ENCODE data around the gene NOL9. TPM values are rescaled to one million over a fixed set of nuclear protein-coding genes. Genes with fewer than 3 reads are reported as not detected.

Gene NOL9
- total and polyA plus RNA-seq, 9 of the 15 experiments (the other 6 are each of a cell fraction or from before 2014, with no cell fraction given): 5.6 to 76.5 (median 47.3) TPM

GRCh38 chr1:6603238-6603914 lies 49.1 kb upstream of the NOL9 start (continued):
- TF ChIP-seq ZBTB49 (CRISPR knock-in tag; IDR thresholded peaks at IDR 0.05; ENCODE audit: borderline replicate concordance): no peak
- TF ChIP-seq KLF13 (tag; IDR thresholded peaks at IDR 0.05; ENCODE audit: borderline replicate concordance, low read depth): no peak
- no peak for TF ChIP-seq HEY1 (CRISPR knock-in tag; IDR thresholded peaks at IDR 0.05; ENCODE audit: borderline replicate concordance)
- peak; percentile 66; the same call in 1 of the 2 replicates for TF ChIP-seq ZFX (CRISPR knock-in tag; IDR thresholded peaks at IDR 0.05)
- no peak for TF ChIP-seq TCF7 (IDR thresholded peaks at IDR 0.05; ENCODE audit: borderline replicate concordance)
- TF ChIP-seq SFPQ (IDR thresholded peaks at IDR 0.05; ENCODE audit: low read depth, low read length): no peak
- no peak for TF ChIP-seq GATA2 (CRISPR knock-in tag; IDR thresholded peaks at IDR 0.05)
- no peak; the same call in 1 of the 2 replicates for TF ChIP-seq ZNF668 (CRISPR knock-in tag; IDR thresholded peaks at IDR 0.05)
- no peak for TF ChIP-seq PYGO2 (tag; IDR thresholded peaks at IDR 0.05)
- no peak for TF ChIP-seq ELK3 (CRISPR knock-in tag; IDR thresholded peaks at IDR 0.05)
- TF ChIP-seq CEBPZ (IDR thresholded peaks at IDR 0.05; ENCODE audit: borderline replicate concordance, low read depth, low read length): no peak
- TF ChIP-seq ZBTB2 (IDR thresholded peaks at IDR 0.05): no peak
- TF ChIP-seq ZNF780A (CRISPR knock-in tag; IDR thresholded peaks at IDR 0.05): no peak
- no peak for TF ChIP-seq MYC (IDR thresholded peaks at IDR 0.05; ENCODE audit: low read depth, low read length)
- no peak for TF ChIP-seq MYC (CRISPR knock-in tag; IDR thresholded peaks at IDR 0.05; ENCODE audit: borderline replicate concordance, low read depth)
- TF ChIP-seq ZNF830 (CRISPR knock-in tag; IDR thresholded peaks at IDR 0.05): no peak; the same call in 1 of the 2 replicates
